Daoy (cell line): Measurements from ENCODE around the gene SLC44A2. TPM values are rescaled to one million over a fixed set of nuclear protein-coding genes. Genes with fewer than 3 reads are reported as not detected.

Experiments
- DNase-seq: peaks from one replicate; pipeline ENCODE4 v3.0.0-alpha.2; 2015; ENCODE audit warnings: low read depth
- total RNA-seq: library from RNA; depleted of rRNA; stranded (reverse); fragments of >200 nt; shearing (Covaris generic); gene quantifications from 2 replicates; pipeline ENCODE4 v1.2.3, GENCODE V29; 2014; rRNA removed

SLC44A2 gene
- total RNA-seq, 1 experiment from 2014 or later, result 19.1 TPM

GRCh38 chr19:10682397-10683063, 57.2 kb downstream of the SLC44A2 start:
- DNase-seq, result no peak

GRCh38 chr19:10683064-10683426, 57.7 kb downstream of the SLC44A2 start:
- no peak for DNase-seq

- DNase-seq, result no peak
Observed at GRCh38 chr19:10683582-10683981, 58.2 kb downstream of the SLC44A2 start.

GRCh38 chr19:10685210-10685609, 59.9 kb downstream of the SLC44A2 start:
- DNase-seq, result no peak

GRCh38 chr19:10686193-10686592, 60.8 kb downstream of the SLC44A2 start:
- DNase-seq, result no peak

GRCh38 chr19:10686661-10687517, 61.5 kb downstream of the SLC44A2 start:
- no peak for DNase-seq

- no peak for DNase-seq
Observed at GRCh38 chr19:10687518-10688288, 62.4 kb downstream of the SLC44A2 start.

GRCh38 chr19:10688545-10689280, 63.4 kb downstream of the SLC44A2 start:
- DNase-seq, result no peak

GRCh38 chr19:10690341-10690781, 65.0 kb downstream of the SLC44A2 start:
- DNase-seq, result no peak

- no peak for DNase-seq
Observed at GRCh38 chr19:10691178-10691881, 66.0 kb downstream of the SLC44A2 start.

- DNase-seq, result no peak
Observed at GRCh38 chr19:10691883-10692282, 66.5 kb downstream of the SLC44A2 start.

GRCh38 chr19:10692673-10693264, 67.4 kb downstream of the SLC44A2 start:
- no peak for DNase-seq

Other genes with a start within 250 kb of the SLC44A2 start
- gene TYK2, start 245.0 kb upstream of the SLC44A2 start, total RNA-seq, result 39.2 and 46.6 TPM in 2 replicates
- 361 and 401 TPM in 2 replicates for gene CDC37, start 222.0 kb upstream of the SLC44A2 start, total RNA-seq
- gene PDE4A, start 205.0 kb upstream of the SLC44A2 start, total RNA-seq, result 0.69 and 2.3 TPM in 2 replicates
- gene KEAP1, start 122.2 kb upstream of the SLC44A2 start, total RNA-seq, result 92.3 and 99.8 TPM in 2 replicates
- 0.24 and 2.2 TPM in 2 replicates for gene S1PR5, start 108.1 kb upstream of the SLC44A2 start, total RNA-seq
- gene ATG4D, start 81.6 kb upstream of the SLC44A2 start, total RNA-seq, result 18.1 and 51.4 TPM in 2 replicates
- 22.0 and 30.9 TPM in 2 replicates for gene KRI1, start 59.5 kb upstream of the SLC44A2 start, total RNA-seq
- gene CDKN2D, start 56.6 kb upstream of the SLC44A2 start, total RNA-seq, result 3.0 and 9.9 TPM in 2 replicates
- 2.7 and 12.2 TPM in 2 replicates for gene AP1M2, start 38.2 kb upstream of the SLC44A2 start, total RNA-seq
- 164 and 195 TPM in 2 replicates for gene ILF3, start 28.8 kb downstream of the SLC44A2 start, total RNA-seq
- gene QTRT1, start 75.9 kb downstream of the SLC44A2 start, total RNA-seq, result 37.1 and 42.3 TPM in 2 replicates
- 41.2 and 52.8 TPM in 2 replicates for gene DNM2, start 92.5 kb downstream of the SLC44A2 start, total RNA-seq
- 52.6 and 55.8 TPM in 2 replicates for gene TMED1, start 210.7 kb downstream of the SLC44A2 start, total RNA-seq
- gene C19orf38, start 222.9 kb downstream of the SLC44A2 start, total RNA-seq, result not detected in 2 replicates
- 20.5 and 24.1 TPM in 2 replicates for gene CARM1, start 246.0 kb downstream of the SLC44A2 start, total RNA-seq